Left ventricle myocardium inferior (tissue), 1 donor: ENCODE measurements around the gene ALDH8A1. TPM values are rescaled to one million over a fixed set of nuclear protein-coding genes. Genes with fewer than 3 reads are reported as not detected.

Experiments
- DNase-seq: peaks from one replicate; pipeline ENCODE4 v3.0.0-alpha.2; 2020
- H3K27ac ChIP-seq: fragments of 200-600 bp; replicated peaks from 2 replicates; pipeline ENCODE4 v1.8.0; 2021
- H3K27me3 ChIP-seq: fragments of 200-600 bp; 2 replicates; pipeline ENCODE4 v1.8.0; 2021; ENCODE audit warnings: low read depth
- H3K36me3 ChIP-seq: fragments of 200-600 bp; 2 replicates; pipeline ENCODE4 v1.8.0; 2021
- H3K4me1 ChIP-seq: fragments of 200-600 bp; 2 replicates; pipeline ENCODE4 v1.8.0; 2021
- H3K4me3 ChIP-seq: fragments of 200-600 bp; 2 replicates; pipeline ENCODE4 v1.8.0; 2021; ENCODE audit warnings: mild to moderate bottlenecking, moderate library complexity
- H3K9me3 ChIP-seq: fragments of 200-600 bp; replicated peaks from 2 replicates; pipeline ENCODE4 v1.8.0; 2021
- CTCF ChIP-seq: fragments of 200-600 bp; IDR thresholded peaks from 2 replicates; pipeline ENCODE4 v1.8.0; 2021; ENCODE audit warnings: antibody characterized with exemption, mild to moderate bottlenecking, borderline replicate concordance
- intact Hi-C: fragments of 100-400 bp; cut with micrococcal nuclease; formaldehyde crosslinking; loops from one replicate; pipeline ENCODE4 v1.11.0; 2022
- total RNA-seq: library from RNA; stranded (reverse); fragmentation: NEBNext Ultra II Directional; extraction: Animal tissue kit (Norgen Biotek cat#: 25700); gene quantifications from one replicate; pipeline ENCODE4 v1.2.1, GENCODE V29; 2021
- donor health status: DM: no; HTN: yes; CAD: no; lungs with severe emphysema.

Gene ALDH8A1
- total RNA-seq, 1 donor from 2014 or later: 0.08 TPM

GRCh38 chr6:134961366-134961765 is 11.5 kb upstream of the ALDH8A1 start:
- H3K4me3 ChIP-seq: no peak overlapping the region
- no peak for DNase-seq
- H3K27ac ChIP-seq: no peak overlapping the region
- peaks cover 19% of the 10 kb centered on the region for H3K9me3 ChIP-seq
- H3K4me1 ChIP-seq: no peaks in the 10 kb centered on the region
- no peaks in the 10 kb centered on the region for H3K27me3 ChIP-seq
- peaks cover 74% of the 10 kb centered on the region for H3K36me3 ChIP-seq
- intact Hi-C loops: no loop called here
- TF ChIP-seq CTCF: no peak

DNA sequence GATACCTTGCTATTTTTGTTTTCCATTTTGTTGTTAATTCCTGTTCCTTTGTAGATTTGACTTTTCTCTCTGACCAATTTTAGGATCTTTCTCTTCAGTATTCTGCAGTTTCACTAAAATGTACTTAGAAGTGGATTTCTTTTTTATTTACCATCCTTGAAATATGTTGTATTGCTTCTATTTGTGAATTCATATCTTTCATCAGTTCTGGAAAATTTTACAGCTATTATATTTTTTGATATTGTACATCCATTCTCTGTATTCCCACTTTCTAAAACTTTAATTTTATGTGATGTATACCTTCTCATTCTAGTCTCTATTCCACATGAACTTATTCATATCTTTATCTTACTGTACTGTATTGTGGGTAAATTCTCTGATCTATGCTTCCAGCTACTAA is 9.7 kb upstream of the ALDH8A1 start:
- intact Hi-C loops: no loop called here
- no peaks in the 10 kb centered on the region for H3K4me1 ChIP-seq
- DNase-seq: no peak
- no peak overlapping the region for H3K4me3 ChIP-seq
- peaks cover 19% of the 10 kb centered on the region for H3K9me3 ChIP-seq
- TF ChIP-seq CTCF: no peak
- H3K27me3 ChIP-seq: no peaks in the 10 kb centered on the region
- H3K27ac ChIP-seq: no peak overlapping the region
- peaks cover 56% of the 10 kb centered on the region for H3K36me3 ChIP-seq

DNA sequence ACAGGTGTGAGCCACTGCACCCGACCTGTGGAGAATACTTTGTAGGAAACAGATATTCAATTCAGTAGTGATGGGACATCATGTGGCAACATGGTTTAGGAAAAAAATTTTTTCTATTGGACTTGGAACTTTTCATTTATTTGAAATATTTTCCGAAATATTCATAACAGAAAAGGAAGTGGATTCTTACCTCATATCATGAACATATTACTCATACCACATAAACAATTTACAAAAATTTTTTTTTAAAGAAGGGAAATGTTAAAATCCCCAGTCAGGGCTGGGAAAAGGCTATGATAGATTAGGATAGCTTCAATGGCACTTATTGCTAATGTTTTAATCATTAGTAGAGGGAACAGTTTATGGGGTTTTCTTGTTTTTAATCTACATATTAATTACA is 6.8 kb upstream of the ALDH8A1 start:
- intact Hi-C loops: no loop called here
- Histone ChIP-seq H3K27ac (no peak overlapping the region), H3K27me3 (no peaks in the 10 kb centered on the region), H3K4me3 (no peak overlapping the region), H3K9me3 (peaks cover 19% of the 10 kb centered on the region), H3K4me1 (no peaks in the 10 kb centered on the region), H3K36me3 (peaks cover 30% of the 10 kb centered on the region)
- DNase-seq: no peak
- TF ChIP-seq CTCF: no peak

DNA sequence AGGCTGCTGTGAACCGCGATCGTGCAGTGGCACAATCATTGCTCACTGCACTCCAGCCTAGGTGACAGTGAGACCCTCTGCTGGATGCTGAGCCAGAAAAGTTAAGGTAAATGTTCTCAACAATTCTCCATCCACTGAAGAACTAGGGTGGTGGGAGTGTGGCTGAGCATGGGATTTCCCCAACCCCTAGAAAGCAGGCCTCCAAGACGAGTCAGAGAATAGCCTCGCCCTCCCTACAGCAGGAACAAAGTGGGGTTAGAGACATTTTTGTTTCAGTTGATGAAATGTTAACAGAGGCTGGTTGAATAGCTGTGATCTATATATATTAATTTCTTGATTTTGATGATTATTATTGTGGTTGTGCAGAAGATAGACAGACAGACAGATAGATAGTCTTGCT is 6.1 kb upstream of the ALDH8A1 start:
- Histone ChIP-seq H3K9me3 (peaks cover 19% of the 10 kb centered on the region), H3K4me3 (no peak overlapping the region), H3K27me3 (no peaks in the 10 kb centered on the region), H3K36me3 (peaks cover 24% of the 10 kb centered on the region), H3K4me1 (no peaks in the 10 kb centered on the region), H3K27ac (no peak overlapping the region)
- no peak for TF ChIP-seq CTCF
- no peak for DNase-seq
- intact Hi-C loops: no loop called here

DNA sequence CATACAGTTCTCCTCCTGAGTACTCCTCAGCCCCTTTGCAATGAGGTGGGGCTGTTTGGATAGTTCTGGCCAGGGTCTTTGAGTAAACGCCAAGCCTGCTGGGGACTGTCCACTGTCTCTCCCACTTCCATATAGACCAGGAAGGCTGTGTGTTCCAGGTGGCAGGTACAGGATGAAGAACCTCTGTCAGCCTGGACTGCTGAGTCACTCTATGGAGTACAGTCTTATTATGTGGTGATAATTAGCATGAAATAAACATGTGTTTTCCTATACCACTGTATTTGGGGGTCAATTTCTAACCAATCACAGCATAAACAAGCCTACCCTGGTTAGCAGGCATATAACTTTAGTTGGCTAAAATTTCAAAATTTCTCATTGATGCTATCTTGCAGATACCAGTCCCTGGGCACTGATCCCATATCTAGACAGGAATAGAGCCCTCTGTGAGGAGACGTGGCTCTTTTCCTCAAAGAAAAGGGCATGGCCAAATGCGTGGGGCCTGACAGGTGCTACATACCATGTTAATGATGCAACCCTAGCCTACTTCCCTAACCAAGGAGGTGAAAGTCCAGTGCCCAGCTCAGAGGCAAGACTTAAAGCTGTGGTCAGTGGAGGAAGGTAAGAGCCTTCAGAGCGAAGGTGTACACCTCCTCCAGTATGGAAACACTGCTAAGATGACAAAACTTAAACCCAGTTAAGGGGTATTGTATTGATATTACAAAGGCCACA is 4.5 kb upstream of the ALDH8A1 start:
- intact Hi-C loops: no loop called here
- DNase-seq: no peak
- Histone ChIP-seq H3K4me1 (no peaks in the 10 kb centered on the region), H3K4me3 (no peak overlapping the region), H3K27ac (no peak overlapping the region), H3K36me3 (peaks cover 10% of the 10 kb centered on the region), H3K9me3 (peaks cover 6% of the 10 kb centered on the region), H3K27me3 (no peaks in the 10 kb centered on the region)
- no peak for TF ChIP-seq CTCF
